Esophagus squamous epithelium (tissue), 4 donors: ENCODE data around the gene BPIFB3.

Experiments used
- POLR2A ChIP-seq, 4 donors: fragments of 450-650 bp; IDR thresholded peaks; one replicate each; pipeline ENCODE4 v1.6.1; 2017; ENCODE audit warnings: antibody characterized with exemption in 4 of 4, mild to moderate bottlenecking in 4 of 4, moderate library complexity in 3 of 4
- TF ChIP-seq, protein P1 (sequence below), 6 experiments: fragments of 450-650 bp in 4 of 6; fragments of 200-600 bp in 2 of 6; sonication (generic) in 2 of 6; IDR thresholded peaks; one replicate each; pipeline ENCODE4 v1.5.1; 2016 to 2019; ENCODE audit warnings: antibody characterized with exemption in 6 of 6, mild to moderate bottlenecking in 4 of 6, moderate library complexity in 4 of 6

- TF ChIP-seq, protein P1, sequence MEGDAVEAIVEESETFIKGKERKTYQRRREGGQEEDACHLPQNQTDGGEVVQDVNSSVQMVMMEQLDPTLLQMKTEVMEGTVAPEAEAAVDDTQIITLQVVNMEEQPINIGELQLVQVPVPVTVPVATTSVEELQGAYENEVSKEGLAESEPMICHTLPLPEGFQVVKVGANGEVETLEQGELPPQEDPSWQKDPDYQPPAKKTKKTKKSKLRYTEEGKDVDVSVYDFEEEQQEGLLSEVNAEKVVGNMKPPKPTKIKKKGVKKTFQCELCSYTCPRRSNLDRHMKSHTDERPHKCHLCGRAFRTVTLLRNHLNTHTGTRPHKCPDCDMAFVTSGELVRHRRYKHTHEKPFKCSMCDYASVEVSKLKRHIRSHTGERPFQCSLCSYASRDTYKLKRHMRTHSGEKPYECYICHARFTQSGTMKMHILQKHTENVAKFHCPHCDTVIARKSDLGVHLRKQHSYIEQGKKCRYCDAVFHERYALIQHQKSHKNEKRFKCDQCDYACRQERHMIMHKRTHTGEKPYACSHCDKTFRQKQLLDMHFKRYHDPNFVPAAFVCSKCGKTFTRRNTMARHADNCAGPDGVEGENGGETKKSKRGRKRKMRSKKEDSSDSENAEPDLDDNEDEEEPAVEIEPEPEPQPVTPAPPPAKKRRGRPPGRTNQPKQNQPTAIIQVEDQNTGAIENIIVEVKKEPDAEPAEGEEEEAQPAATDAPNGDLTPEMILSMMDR (IDR thresholded peaks at IDR 0.05): no peak
- no peak for TF ChIP-seq POLR2A (IDR thresholded peaks at IDR 0.05)
These were observed 30.8 kb upstream of the BPIFB3 start for GRCh38 chr20:33022694-33023438.
